Endothelial cell of umbilical vein (primary cell): ENCODE data around the gene RNGTT. TPM values are rescaled to one million over a fixed set of nuclear protein-coding genes. Genes with fewer than 3 reads are reported as not detected.
A peak's percentile ranks its signal among the peaks of the same experiment; 100 is the strongest.

ENCODE experiments used
- BruUV-seq: library from RNA; stranded (reverse); fragments of 400-500 nt; replicated peaks from 2 replicates; lab custom pipeline; 2021; lab: Mats Ljungman, UMichigan
- CTCF ChIA-PET: fragments of 300-600, 350-600 bp; sonication (Branson Sonifier 250); formaldehyde crosslinking; loops from one replicate; lab custom pipeline; 2021; ENCODE audit warnings: antibody characterized with exemption, inconsistent platforms; lab: Charles Lee
- POLR2A ChIA-PET: fragments of 300-600, 350-600 bp; sonication (Branson Sonifier 250); formaldehyde crosslinking; loops from one replicate; lab custom pipeline; 2021; ENCODE audit warnings: antibody characterized with exemption, inconsistent platforms; lab: Charles Lee
- DNase-seq: peaks from one replicate; pipeline ENCODE4 v3.0.0-alpha.2; 2011; ENCODE audit warnings: low read depth, low spot score
- FAIRE-seq: peaks from 2 replicates; lab custom pipeline; 2011; peaks lifted over from hg19 to GRCh38; lab: Jason Lieb, UNC
- H2AFZ ChIP-seq: 2 replicates; pipeline ENCODE4 v1.6.0; 2012; ENCODE audit warnings: low read depth, low read length, control low read depth, inconsistent platforms
- H3K27ac ChIP-seq: 2 replicates; pipeline ENCODE4 v1.5.1; 2011; ENCODE audit warnings: low read depth, mild to moderate bottlenecking, control low read depth, low read length, moderate library complexity; ENCODE audit not compliant: insufficient read depth
- H3K27me3 ChIP-seq, 2 experiments: 2 replicates each; pipeline versions ENCODE4 v1.6.0 to v1.6.1; 2011; ENCODE audit warnings: low read length in 2 of 2, mixed read lengths in 1 of 2; ENCODE audit not compliant: control insufficient read depth in 2 of 2, insufficient read depth in 2 of 2
- H3K36me3 ChIP-seq, 2 experiments: 2 replicates in 1 of 2; 3 replicates in 1 of 2; pipeline ENCODE4 v1.5.1; 2011; ENCODE audit warnings: low read length in 2 of 2, mild to moderate bottlenecking in 1 of 2, moderate library complexity in 1 of 2; ENCODE audit not compliant: control insufficient read depth in 2 of 2, insufficient read depth in 2 of 2; ENCODE audit errors: extremely low read depth in 1 of 2
- H3K4me1 ChIP-seq: 3 replicates; pipeline ENCODE4 v1.5.1; 2011; ENCODE audit warnings: mild to moderate bottlenecking, low read length; ENCODE audit not compliant: control insufficient read depth, insufficient read depth; ENCODE audit errors: extremely low read depth
- H3K4me2 ChIP-seq: 2 replicates; pipeline ENCODE4 v1.6.1; 2011; ENCODE audit warnings: low read length, control low read depth, mixed read lengths; ENCODE audit not compliant: insufficient read depth
- H3K4me3 ChIP-seq, 3 experiments: fragments of 200-600 bp in 1 of 3; sonication (generic), shearing (Covaris generic) in 1 of 3; replicated peaks in 1 of 3; 2 replicates each; pipeline ENCODE4 v1.5.1; 2011 to 2016; ENCODE audit warnings: control low read depth in 3 of 3, low read length in 3 of 3, mild to moderate bottlenecking in 2 of 3, inconsistent platforms in 1 of 3, low read depth in 1 of 3, moderate library complexity in 1 of 3; ENCODE audit not compliant: insufficient read depth in 1 of 3
- H3K79me2 ChIP-seq: 2 replicates; pipeline ENCODE4 v1.6.0; 2012; ENCODE audit warnings: low read length, inconsistent platforms; ENCODE audit not compliant: control insufficient read depth, insufficient read depth
- H3K9ac ChIP-seq: replicated peaks from 2 replicates; pipeline ENCODE3; 2011; ENCODE audit warnings: low read length, control low read depth; ENCODE audit not compliant: insufficient read depth; ENCODE audit errors: extremely low read depth
- H3K9me1 ChIP-seq: replicated peaks from 3 replicates; pipeline ENCODE4 v1.6.0; 2011; ENCODE audit warnings: mild to moderate bottlenecking, low read length; ENCODE audit not compliant: control insufficient read depth, insufficient read depth; ENCODE audit errors: extremely low read depth
- H3K9me3 ChIP-seq: replicated peaks from 2 replicates; pipeline ENCODE4 v1.5.1; 2012; ENCODE audit warnings: low read length, inconsistent platforms; ENCODE audit not compliant: control insufficient read depth, insufficient read depth
- H4K20me1 ChIP-seq: replicated peaks from 2 replicates; pipeline ENCODE3; 2011; ENCODE audit warnings: mild to moderate bottlenecking, low read length; ENCODE audit not compliant: control insufficient read depth, insufficient read depth; ENCODE audit errors: extremely low read depth
- EZH2 ChIP-seq: IDR thresholded peaks from 2 replicates; pipeline ENCODE4 v1.6.1; 2012; ENCODE audit warnings: borderline replicate concordance, low read depth, mild to moderate bottlenecking, moderate library complexity, low read length, inconsistent platforms; ENCODE audit not compliant: severe bottlenecking
- FOS ChIP-seq: IDR thresholded peaks from 2 replicates; pipeline ENCODE4 v1.6.1; 2011; ENCODE audit warnings: mild to moderate bottlenecking, low read length, moderate library complexity, borderline replicate concordance; ENCODE audit not compliant: insufficient read depth
- GATA2 ChIP-seq: IDR thresholded peaks from 2 replicates; pipeline ENCODE4 v1.7.0; 2011; ENCODE audit warnings: low read depth, mild to moderate bottlenecking, moderate library complexity, mixed read lengths, low read length; ENCODE audit not compliant: insufficient read length, insufficient read depth
- JUN ChIP-seq: IDR thresholded peaks from 2 replicates; pipeline ENCODE4 v1.6.1; 2011; ENCODE audit warnings: borderline replicate concordance, low read depth; ENCODE audit not compliant: insufficient read length, insufficient read depth
- MYC ChIP-seq: IDR thresholded peaks from one replicate; pipeline ENCODE4 v1.6.1; 2011; ENCODE audit warnings: mild to moderate bottlenecking, low read depth, low read length
- POLR2A ChIP-seq: IDR thresholded peaks from 2 replicates; pipeline ENCODE4 v1.6.1; 2012; ENCODE audit warnings: low read depth, mild to moderate bottlenecking, control low read depth, low read length
- POLR2AphosphoS5 ChIP-seq: IDR thresholded peaks from 2 replicates; pipeline ENCODE4 v1.6.1; 2012; ENCODE audit warnings: low read depth, mild to moderate bottlenecking, control low read depth, low read length, moderate library complexity; ENCODE audit not compliant: insufficient read depth
- dilution Hi-C: fragments of 300-500 bp; cut with MboI; formaldehyde crosslinking; loops from one replicate; pipeline ENCODE4 v1.15.0; 2019; ENCODE audit warnings: low sequenced_read_pairs; ENCODE audit not compliant: extremely low pct_ligation_motif_present
- intact Hi-C: fragments of 100-400 bp; cut with micrococcal nuclease; formaldehyde crosslinking; loops from one replicate; pipeline ENCODE4 v1.10.0; 2022
- polyA plus RNA-seq, 4 experiments: library from polyadenylated mRNA; depleted of rRNA in 3 of 4; stranded (reverse) in 3 of 4; unstranded in 1 of 4; fragments of >200 nt; gene quantifications; 2 replicates each; pipeline versions ENCODE4 v1.2.1 to v1.2.3, GENCODE V29; 2011 to 2012; ENCODE audit warnings: missing spikeins in 1 of 4
- total RNA-seq: library from RNA; stranded (reverse); gene quantifications from 2 replicates; pipeline ENCODE4 v1.2.3, GENCODE V29; 2021
- TF ChIP-seq, protein P1 (sequence below), 2 donors: IDR thresholded peaks; 1 replicate in 1 of 2; 2 replicates in 1 of 2; pipeline ENCODE4 v1.5.1; 2011; ENCODE audit warnings: low read length in 2 of 2, mild to moderate bottlenecking in 2 of 2, moderate library complexity in 2 of 2, control low read depth in 1 of 2, inconsistent platforms in 1 of 2, low read depth in 1 of 2; ENCODE audit not compliant: insufficient read depth in 1 of 2; ENCODE audit errors: extremely low read depth in 1 of 2
- TF ChIP-seq, protein P2 (sequence below): IDR thresholded peaks from 2 replicates; pipeline ENCODE4 v1.6.1; 2011; ENCODE audit not compliant: insufficient read depth, insufficient read length

The RNGTT gene
- total and polyA plus RNA-seq, 2 donors (not counting 3 experiments of a cell fraction or from before 2014, with no cell fraction given): 2.1 to 13.1 TPM

DNA sequence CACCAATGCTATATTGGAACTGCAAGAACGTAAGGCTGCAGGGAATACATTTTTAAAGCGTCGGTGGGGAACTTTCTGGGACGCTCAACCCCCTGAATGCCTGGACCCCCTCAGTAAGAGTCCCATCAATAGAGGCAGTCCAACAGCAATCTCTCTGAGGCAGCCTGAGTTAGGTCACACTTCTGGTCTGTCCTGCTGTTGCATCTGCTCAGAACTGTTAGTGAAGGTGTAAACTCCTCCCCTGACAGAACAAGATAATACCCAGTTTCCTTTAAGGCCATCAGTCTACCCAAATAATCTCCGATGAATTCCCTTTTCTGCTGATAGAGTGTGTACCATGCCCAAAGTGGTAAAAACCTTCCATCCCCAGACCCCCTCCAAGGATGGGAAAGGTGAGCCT is 1.1 kb upstream of the RNGTT start:
- DNase-seq (no peak), FAIRE-seq (no peak)
- no peaks in the 10 kb centered on the region for H3K9me1 ChIP-seq
- intact Hi-C loops (loop anchor here (5.0 to 10.0 kb wide), 2 partner anchors 388 to 1620 kb away; partner anchors contain the start of genes MAP3K7 and UBE2J1), dilution Hi-C loops (no loop called here)
- H3K9me3 ChIP-seq: no peaks in the 10 kb centered on the region
- no peaks in the 10 kb centered on the region for H3K36me3 ChIP-seq
- peaks cover 12% of the 10 kb centered on the region for H3K4me1 ChIP-seq
- ChIA-PET POLR2A (no interaction called here), CTCF (interaction anchor here (0.6 to 1.9 kb wide), 2 partner anchors 18 to 77 kb away, joined by 3 to 12 read pairs; no protein-coding TSS in a partner anchor)
- peak overlapping the region; percentile 100 for H2AFZ ChIP-seq
- H3K4me3 ChIP-seq: peak overlapping the region in 1 of 3 experiments; percentile 99
- no TSS peak for BruUV-seq
- no peaks in the 10 kb centered on the region for H4K20me1 ChIP-seq
- H3K79me2 ChIP-seq: peaks cover 20% of the 10 kb centered on the region
- no peak overlapping the region for H3K27ac ChIP-seq
- H3K9ac ChIP-seq: peak overlapping the region; percentile 90
- H3K4me2 ChIP-seq: peak overlapping the region; percentile 100
- H3K27me3 ChIP-seq: no peaks in the 10 kb centered on the region
- TF ChIP-seq MYC: no peak
- no peak for TF ChIP-seq POLR2A
- TF ChIP-seq GATA2: no peak
- no peak for TF ChIP-seq JUN
- TF ChIP-seq POLR2AphosphoS5: no peak
- TF ChIP-seq FOS: no peak
- TF ChIP-seq, protein P1, sequence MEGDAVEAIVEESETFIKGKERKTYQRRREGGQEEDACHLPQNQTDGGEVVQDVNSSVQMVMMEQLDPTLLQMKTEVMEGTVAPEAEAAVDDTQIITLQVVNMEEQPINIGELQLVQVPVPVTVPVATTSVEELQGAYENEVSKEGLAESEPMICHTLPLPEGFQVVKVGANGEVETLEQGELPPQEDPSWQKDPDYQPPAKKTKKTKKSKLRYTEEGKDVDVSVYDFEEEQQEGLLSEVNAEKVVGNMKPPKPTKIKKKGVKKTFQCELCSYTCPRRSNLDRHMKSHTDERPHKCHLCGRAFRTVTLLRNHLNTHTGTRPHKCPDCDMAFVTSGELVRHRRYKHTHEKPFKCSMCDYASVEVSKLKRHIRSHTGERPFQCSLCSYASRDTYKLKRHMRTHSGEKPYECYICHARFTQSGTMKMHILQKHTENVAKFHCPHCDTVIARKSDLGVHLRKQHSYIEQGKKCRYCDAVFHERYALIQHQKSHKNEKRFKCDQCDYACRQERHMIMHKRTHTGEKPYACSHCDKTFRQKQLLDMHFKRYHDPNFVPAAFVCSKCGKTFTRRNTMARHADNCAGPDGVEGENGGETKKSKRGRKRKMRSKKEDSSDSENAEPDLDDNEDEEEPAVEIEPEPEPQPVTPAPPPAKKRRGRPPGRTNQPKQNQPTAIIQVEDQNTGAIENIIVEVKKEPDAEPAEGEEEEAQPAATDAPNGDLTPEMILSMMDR (IDR thresholded peaks at IDR 0.05; ENCODE audit: extremely low read depth in 1 of 2, insufficient read depth in 1 of 2, low read depth in 1 of 2, low read length in 2 of 2): no peak
- no peak for TF ChIP-seq EZH2
- TF ChIP-seq, protein P2, sequence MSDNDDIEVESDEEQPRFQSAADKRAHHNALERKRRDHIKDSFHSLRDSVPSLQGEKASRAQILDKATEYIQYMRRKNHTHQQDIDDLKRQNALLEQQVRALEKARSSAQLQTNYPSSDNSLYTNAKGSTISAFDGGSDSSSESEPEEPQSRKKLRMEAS: no peak
